MM.1S (cell line): ENCODE results near the gene HPCA.

Experiments used
- CTCF ChIP-seq: fragments of 300-600 bp; sonication (generic); IDR thresholded peaks from 2 replicates; pipeline ENCODE4 v1.5.1; 2016; ENCODE audit warnings: antibody characterized with exemption, low read length, mixed read lengths
- EZH2 ChIP-seq: fragments of 300-600 bp; sonication (generic); optimal IDR thresholded peaks from 2 replicates; pipeline ENCODE3; 2017; ENCODE audit warnings: low read depth, mild to moderate bottlenecking, antibody characterized with exemption, low read length, mixed read lengths
- EZH2phosphoT487 ChIP-seq: fragments of 300-600 bp; sonication (generic); IDR thresholded peaks from 2 replicates; pipeline ENCODE4 v1.6.1; 2018; ENCODE audit warnings: antibody characterized with exemption, low read length

GRCh38 chr1:32927441-32927840, 41.1 kb downstream of the HPCA start:
- TF ChIP-seq CTCF (no peak), EZH2 (no peak), EZH2phosphoT487 (no peak)
